ENCODE results near the gene HDAC9. TPM values are rescaled to one million over a fixed set of nuclear protein-coding genes. Genes with fewer than 3 reads are reported as not detected.
A peak's percentile ranks its signal among the peaks of the same experiment; 100 is the strongest.

HDAC9 gene
- polyA plus RNA-seq, 3 donors: 41.7 to 51.2 (median 44.2) TPM

GRCh38 chr7:18614841-18615240 lies 119.3 kb downstream of the HDAC9 start:
- Mint-ChIP-seq H3K4me3 (no peak overlapping the region), H3K9me3 (peaks cover 0 to 2% (median 0%) of the 10 kb centered on the region in 7 donors), H3K36me3 (peaks cover 62 to 67% of the 10 kb centered on the region in 2 donors), H3K27ac (no peak overlapping the region), H3K4me1 (peaks cover 3% of the 10 kb centered on the region), H3K27me3 (ENCODE audit: low read depth in 3 of 3) (no peaks in the 10 kb centered on the region)
- H3K27me3 ChIP-seq (ENCODE audit: control insufficient read depth in 2 of 2, insufficient read depth in 2 of 2, low read length in 2 of 2): no peaks in the 10 kb centered on the region
- H3K79me2 ChIP-seq (ENCODE audit: insufficient read depth, low read length): no peaks in the 10 kb centered on the region
- H3K4me2 ChIP-seq (replicated peaks; ENCODE audit: extremely low read depth, low read length, poor library complexity, severe bottlenecking): no peak overlapping the region
- no peak for DNase-seq
- intact Hi-C loops (cut with micrococcal nuclease): no loop called here
- peaks cover 51 to 79% of the 10 kb centered on the region in 2 donors for H3K36me3 ChIP-seq (replicated peaks in 1 of 2; ENCODE audit: control insufficient read depth in 1 of 2, insufficient read depth in 2 of 2, low read length in 2 of 2)
- H3K4me1 ChIP-seq (ENCODE audit: control insufficient read depth in 1 of 2, insufficient read depth in 2 of 2, low read length in 2 of 2): no peaks in the 10 kb centered on the region
- no peak overlapping the region for H3K4me3 ChIP-seq (replicated peaks in 1 of 3; ENCODE audit: low read depth in 2 of 3, low read length in 3 of 3)
- H2AFZ ChIP-seq (ENCODE audit: insufficient read depth, low read depth, low read length, poor library complexity, severe bottlenecking): no peak overlapping the region
- H3K27ac ChIP-seq (ENCODE audit: low read depth in 1 of 2, low read length in 2 of 2): no peak overlapping the region
- TF ChIP-seq CTCF (IDR thresholded peaks at IDR 0.05): no peak
- no peaks in the 10 kb centered on the region for H4K20me1 ChIP-seq (ENCODE audit: insufficient read depth, low read length)
- no peak overlapping the region for H3K9ac ChIP-seq (ENCODE audit: insufficient read depth, low read length, poor library complexity, severe bottlenecking)
- no peaks in the 10 kb centered on the region for H3K9me3 ChIP-seq (replicated peaks in 1 of 2; ENCODE audit: control insufficient read depth in 1 of 2, insufficient read depth in 1 of 2, low read length in 2 of 2)

GRCh38 chr7:18619311-18619710 lies 123.8 kb downstream of the HDAC9 start:
- H4K20me1 ChIP-seq (ENCODE audit: insufficient read depth, low read length): no peaks in the 10 kb centered on the region
- no peak overlapping the region for H2AFZ ChIP-seq (ENCODE audit: insufficient read depth, low read depth, low read length, poor library complexity, severe bottlenecking)
- no peaks in the 10 kb centered on the region for H3K4me1 ChIP-seq (ENCODE audit: control insufficient read depth in 1 of 2, insufficient read depth in 2 of 2, low read length in 2 of 2)
- Mint-ChIP-seq H3K27ac (peak overlapping the region in 1 of 7 donors; percentile 14), H3K4me1 (no peaks in the 10 kb centered on the region), H3K36me3 (peaks cover 58 to 68% of the 10 kb centered on the region in 2 donors), H3K9me3 (no peaks in the 10 kb centered on the region), H3K4me3 (no peak overlapping the region), H3K27me3 (ENCODE audit: low read depth in 3 of 3) (no peaks in the 10 kb centered on the region)
- no peaks in the 10 kb centered on the region for H3K9me3 ChIP-seq (replicated peaks in 1 of 2; ENCODE audit: control insufficient read depth in 1 of 2, insufficient read depth in 1 of 2, low read length in 2 of 2)
- no peak overlapping the region for H3K4me2 ChIP-seq (replicated peaks; ENCODE audit: extremely low read depth, low read length, poor library complexity, severe bottlenecking)
- intact Hi-C loops (cut with micrococcal nuclease): no loop called here
- H3K4me3 ChIP-seq (replicated peaks in 1 of 3; ENCODE audit: low read depth in 2 of 3, low read length in 3 of 3): no peak overlapping the region
- no peaks in the 10 kb centered on the region for H3K27me3 ChIP-seq (ENCODE audit: control insufficient read depth in 2 of 2, insufficient read depth in 2 of 2, low read length in 2 of 2)
- H3K27ac ChIP-seq (ENCODE audit: low read depth in 1 of 2, low read length in 2 of 2): no peak overlapping the region
- H3K79me2 ChIP-seq (ENCODE audit: insufficient read depth, low read length): no peaks in the 10 kb centered on the region
- no peak for TF ChIP-seq CTCF (IDR thresholded peaks at IDR 0.05)
- peaks cover 55 to 78% of the 10 kb centered on the region in 2 donors for H3K36me3 ChIP-seq (replicated peaks in 1 of 2; ENCODE audit: control insufficient read depth in 1 of 2, insufficient read depth in 2 of 2, low read length in 2 of 2)
- no CpG with 5 or more reads among the region's 1 CpG for WGBS (ENCODE audit: insufficient coverage)
- no peak overlapping the region for H3K9ac ChIP-seq (ENCODE audit: insufficient read depth, low read length, poor library complexity, severe bottlenecking)
- DNase-seq: no peak
